GM12875 (cell line): ENCODE data around the gene TNFSF9.

Experiments
- H3K4me3 ChIP-seq: one replicate; pipeline ENCODE4 v1.5.1; 2011; ENCODE audit warnings: low read depth, low read length, control low read depth
- CTCF ChIP-seq: IDR thresholded peaks from 2 replicates; pipeline ENCODE4 v1.5.1; 2011; ENCODE audit warnings: low read depth, mild to moderate bottlenecking, control low read depth, inconsistent platforms, low read length, moderate library complexity, borderline replicate concordance; ENCODE audit not compliant: insufficient read depth

TNFSF9 gene

DNA sequence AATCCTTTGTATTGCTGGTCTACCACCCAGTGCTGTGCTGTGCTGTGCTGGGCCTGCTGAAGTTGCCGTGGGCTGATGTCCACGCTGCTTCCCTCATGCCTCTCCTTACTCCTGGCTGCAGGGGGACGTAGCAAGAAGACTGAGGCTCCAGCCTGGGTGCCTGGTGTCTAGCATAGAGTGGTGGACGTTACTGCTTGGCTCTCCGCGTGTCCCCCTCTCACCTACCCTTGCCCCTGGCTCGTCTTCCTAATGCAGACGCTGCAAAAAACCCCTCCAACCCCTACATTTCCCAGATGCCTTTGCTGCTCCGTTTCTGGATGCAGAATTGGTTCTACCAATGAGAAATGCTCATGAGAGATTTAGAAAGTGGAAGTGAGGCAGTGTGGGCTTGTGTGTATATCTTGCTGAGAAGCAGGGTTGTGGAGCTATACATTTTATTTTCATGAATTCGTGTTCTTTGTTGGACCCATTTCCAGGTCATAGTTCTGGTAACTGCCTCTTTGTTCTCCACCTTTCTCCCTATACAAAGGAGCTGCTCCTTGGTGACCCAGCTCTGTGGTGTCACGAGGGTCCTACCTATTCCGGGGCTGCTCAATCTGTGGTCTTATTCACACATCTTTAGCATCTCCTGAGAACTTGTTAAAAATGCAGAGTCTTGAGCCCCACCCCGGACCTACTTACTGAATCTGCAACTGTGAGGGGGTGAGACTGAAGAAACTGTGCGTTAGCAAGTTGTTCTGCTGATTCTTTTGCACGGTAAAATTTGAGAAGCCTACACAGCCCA lies 41.4 kb upstream of the TNFSF9 start:
- H3K4me3 ChIP-seq: peak overlapping the region; percentile 64
- no peak for TF ChIP-seq CTCF

DNA sequence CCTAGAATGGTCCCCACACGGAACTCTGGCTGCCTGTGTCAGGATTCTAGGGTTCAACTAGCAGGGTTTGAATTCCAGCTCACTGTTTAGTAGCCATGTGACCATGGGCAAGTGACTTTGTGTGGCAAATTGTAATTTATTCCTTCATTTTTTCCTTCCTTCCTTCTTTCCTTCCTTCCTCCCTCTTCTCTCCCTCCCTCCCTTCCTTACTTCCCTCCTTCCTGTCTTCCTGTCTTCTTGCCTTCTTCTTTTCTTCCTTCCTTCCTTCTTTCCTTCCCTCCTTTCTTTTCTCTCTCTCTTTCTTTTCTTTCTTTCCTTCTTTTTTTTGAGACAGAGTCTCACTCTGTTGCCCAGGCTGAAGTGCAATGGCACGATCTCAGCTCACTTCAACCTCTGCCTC lies 40.7 kb upstream of the TNFSF9 start:
- peak overlapping the region; percentile 64 for H3K4me3 ChIP-seq

DNA sequence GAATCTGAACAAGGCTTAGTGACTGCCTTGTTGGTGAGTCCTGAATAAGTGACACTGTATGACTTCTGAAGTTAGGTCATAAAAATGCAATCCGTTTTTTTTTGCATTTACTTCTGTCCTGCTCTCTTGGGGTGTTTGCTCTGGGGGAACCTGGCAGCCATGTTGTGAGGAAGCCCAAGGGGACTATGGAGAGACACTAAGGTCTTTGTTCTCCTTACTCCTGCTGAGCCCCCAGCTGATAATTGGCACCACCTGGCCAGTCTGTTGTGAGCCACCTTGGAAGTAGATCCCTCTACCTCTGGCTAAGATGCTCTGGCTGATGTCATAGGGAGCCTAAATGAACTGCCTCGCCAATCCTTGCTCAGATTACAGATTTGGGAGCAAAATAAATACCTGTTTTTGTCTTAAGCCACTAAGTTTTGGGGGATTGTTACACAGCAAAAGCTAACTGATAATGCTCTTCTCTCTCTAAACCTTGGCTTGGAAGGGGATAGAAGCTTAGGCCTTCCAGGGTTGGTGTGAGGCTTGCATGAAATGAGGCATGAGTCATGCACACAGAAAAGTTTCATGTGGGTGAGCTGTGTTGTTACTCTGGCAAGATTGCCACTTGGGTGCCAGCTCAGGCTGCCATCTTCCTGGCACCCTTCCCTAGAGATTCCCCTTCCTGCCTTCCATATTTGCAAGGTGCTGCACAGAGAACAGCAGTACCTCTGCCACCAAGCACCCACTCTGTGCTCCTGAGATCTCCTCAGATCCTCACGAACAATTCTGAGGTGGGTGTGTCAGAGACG lies 38.8 kb upstream of the TNFSF9 start:
- no peak for TF ChIP-seq CTCF
- no peak overlapping the region for H3K4me3 ChIP-seq

More for the DNA sequence above, 40.7 kb upstream of the TNFSF9 start:
- no peak for TF ChIP-seq CTCF

- TF ChIP-seq CTCF: no peak
- H3K4me3 ChIP-seq: no peak overlapping the region
These were observed 36.3 kb upstream of the TNFSF9 start for GRCh38 chr19:6494438-6495036.

DNA sequence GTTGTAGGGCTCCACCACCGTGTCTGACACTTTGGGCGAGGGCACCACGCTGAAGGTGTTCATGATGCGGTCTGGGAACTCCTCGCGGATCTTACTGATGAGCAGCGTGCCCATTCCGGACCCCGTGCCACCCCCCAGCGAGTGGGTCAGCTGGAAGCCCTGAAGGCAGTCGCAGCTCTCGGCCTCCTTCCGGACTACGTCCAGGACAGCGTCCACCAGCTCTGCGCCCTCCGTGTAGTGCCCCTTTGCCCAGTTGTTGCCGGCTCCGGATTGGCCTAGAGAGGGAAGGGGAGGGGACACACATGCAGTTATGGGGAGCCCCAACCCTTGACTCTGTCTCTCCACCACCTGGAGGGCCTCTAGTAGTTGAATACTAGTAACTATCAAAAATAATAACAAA lies 34.9 kb upstream of the TNFSF9 start:
- no peak for TF ChIP-seq CTCF
- H3K4me3 ChIP-seq: no peak overlapping the region

DNA sequence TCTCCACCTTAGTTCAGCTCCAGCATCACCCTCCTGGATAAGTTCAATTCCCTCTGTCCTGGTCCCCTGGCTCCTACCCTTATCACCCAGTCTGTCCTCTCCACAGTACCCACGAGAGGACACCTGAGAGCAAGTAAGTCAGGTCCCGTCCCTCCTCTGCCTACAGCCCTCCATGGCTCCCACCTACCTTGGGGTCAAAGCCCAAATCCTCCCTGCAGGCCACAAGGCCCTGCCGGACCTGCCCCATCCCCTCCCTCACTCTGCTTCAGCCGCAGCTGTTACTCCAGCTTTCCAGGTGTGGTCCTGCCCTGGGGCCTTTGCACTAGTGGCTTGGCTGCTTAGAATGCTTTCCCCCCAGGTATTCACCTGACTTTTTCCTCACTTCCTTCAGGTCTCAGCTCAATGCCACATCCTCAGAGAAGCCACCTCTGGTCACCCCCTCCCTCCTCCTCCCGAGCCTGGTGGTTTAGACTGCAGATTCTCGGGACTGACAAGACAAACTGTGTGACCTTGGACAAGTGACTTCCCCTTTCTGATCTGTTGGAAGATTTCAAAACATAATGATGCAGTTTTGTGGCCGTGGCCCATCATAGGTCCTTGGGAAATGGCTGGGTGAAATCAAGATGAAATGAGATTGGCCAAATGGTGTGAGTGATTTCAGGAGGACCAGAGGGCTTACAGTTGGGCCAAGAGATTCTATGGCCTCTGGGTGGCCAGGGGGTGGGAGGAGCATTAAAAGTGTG lies 32.4 kb upstream of the TNFSF9 start:
- TF ChIP-seq CTCF: no peak
- no peak overlapping the region for H3K4me3 ChIP-seq
